OCI-LY7 (cell line): ENCODE measurements around the gene BNC1.

ENCODE experiments used
- EZH2phosphoT487 ChIP-seq: fragments of 200-600 bp; sonication (generic); IDR thresholded peaks from 2 replicates; pipeline ENCODE4 v1.6.1; 2018; ENCODE audit warnings: low read depth, borderline replicate concordance, mild to moderate bottlenecking, mixed run types, antibody characterized with exemption, low read length, moderate library complexity, mixed read lengths
- TF ChIP-seq, protein P1 (sequence below): fragments of 200-600 bp; sonication (generic); conservative IDR thresholded peaks from 2 replicates; pipeline ENCODE4 v1.5.1; 2014; ENCODE audit warnings: mild to moderate bottlenecking, antibody characterized with exemption, low read length, moderate library complexity, mixed read lengths

DNA sequence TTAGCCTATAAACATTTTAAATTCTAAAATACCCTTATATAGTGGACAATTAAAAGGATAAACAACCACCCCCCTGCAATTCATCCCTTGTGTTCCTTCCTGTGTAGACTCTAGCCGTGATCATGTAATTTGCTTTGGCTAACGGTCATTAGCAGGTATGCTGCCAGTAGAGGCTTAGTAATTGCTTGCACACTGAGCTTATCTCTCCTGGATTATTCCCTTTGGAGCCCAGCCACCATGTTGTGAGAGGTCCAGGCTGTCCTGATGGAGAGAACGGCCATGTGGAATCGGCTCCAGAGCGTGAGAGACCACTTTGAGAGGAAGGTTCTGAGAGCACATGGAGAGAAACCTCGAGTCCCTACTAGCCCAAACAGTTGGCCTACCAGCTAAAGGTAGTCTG lies 11.0 kb upstream of the BNC1 start:
- TF ChIP-seq, protein P1, sequence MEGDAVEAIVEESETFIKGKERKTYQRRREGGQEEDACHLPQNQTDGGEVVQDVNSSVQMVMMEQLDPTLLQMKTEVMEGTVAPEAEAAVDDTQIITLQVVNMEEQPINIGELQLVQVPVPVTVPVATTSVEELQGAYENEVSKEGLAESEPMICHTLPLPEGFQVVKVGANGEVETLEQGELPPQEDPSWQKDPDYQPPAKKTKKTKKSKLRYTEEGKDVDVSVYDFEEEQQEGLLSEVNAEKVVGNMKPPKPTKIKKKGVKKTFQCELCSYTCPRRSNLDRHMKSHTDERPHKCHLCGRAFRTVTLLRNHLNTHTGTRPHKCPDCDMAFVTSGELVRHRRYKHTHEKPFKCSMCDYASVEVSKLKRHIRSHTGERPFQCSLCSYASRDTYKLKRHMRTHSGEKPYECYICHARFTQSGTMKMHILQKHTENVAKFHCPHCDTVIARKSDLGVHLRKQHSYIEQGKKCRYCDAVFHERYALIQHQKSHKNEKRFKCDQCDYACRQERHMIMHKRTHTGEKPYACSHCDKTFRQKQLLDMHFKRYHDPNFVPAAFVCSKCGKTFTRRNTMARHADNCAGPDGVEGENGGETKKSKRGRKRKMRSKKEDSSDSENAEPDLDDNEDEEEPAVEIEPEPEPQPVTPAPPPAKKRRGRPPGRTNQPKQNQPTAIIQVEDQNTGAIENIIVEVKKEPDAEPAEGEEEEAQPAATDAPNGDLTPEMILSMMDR = no peak
- no peak for TF ChIP-seq EZH2phosphoT487
